T-helper 2 cell treated with Interferon-gamma antibody and Interleukin-4, amounts not matched to agents 5 μg/mL and 100 μg/mL, for 36 hours (primary cell): ENCODE data around the gene SHLD2.
A peak's percentile ranks its signal among the peaks of the same experiment; 100 is the strongest.

ENCODE experiments used
- DNase-seq: peaks from one replicate; pipeline ENCODE4 v3.0.0; 2021; ENCODE audit warnings: low spot score
- H3K27ac Mint-ChIP-seq: one replicate; pipeline ENCODE4 v1.8.0; 2021; ENCODE audit warnings: mild to moderate bottlenecking, mixed read lengths
- H3K27me3 Mint-ChIP-seq: one replicate; pipeline ENCODE4 v1.8.0; 2021; ENCODE audit warnings: low read depth, mixed read lengths
- H3K36me3 Mint-ChIP-seq: one replicate; pipeline ENCODE4 v1.8.0; 2021; ENCODE audit warnings: low read depth, mixed read lengths
- H3K4me1 Mint-ChIP-seq: one replicate; pipeline ENCODE4 v1.8.0; 2021; ENCODE audit warnings: low read depth, mixed read lengths
- H3K4me3 Mint-ChIP-seq: one replicate; pipeline ENCODE4 v1.8.0; 2022; ENCODE audit warnings: mild to moderate bottlenecking, moderate library complexity, mixed read lengths
- H3K9me3 Mint-ChIP-seq: one replicate; pipeline ENCODE4 v1.8.0; 2021; ENCODE audit warnings: mixed read lengths

The SHLD2 gene

GRCh38 chr10:87094373-87095235 is at the start of gene SHLD2, which contains the start of gene GLUD1:
Gene SHLD2, plus strand, starts transcription at chr10:87095206. Its CDS starts 56,149 bp downstream, at chr10:87151355.
Gene GLUD1, minus strand, starts transcription at chr10:87094843. Its CDS starts 74 bp downstream, at chr10:87094769.
- H3K4me3 Mint-ChIP-seq: peak within 1 kb of the TSS; percentile 98
- H3K9me3 Mint-ChIP-seq: no peaks in the 10 kb centered on the region
- peak within 1 kb of the TSS; percentile 97 for H3K27ac Mint-ChIP-seq
- peak; percentile 93 for DNase-seq
- H3K36me3 Mint-ChIP-seq: peaks cover 22% of the 10 kb centered on the region
- peaks cover 42% of the 10 kb centered on the region for H3K4me1 Mint-ChIP-seq
- H3K27me3 Mint-ChIP-seq: no peaks in the 10 kb centered on the region

- no peaks in the 10 kb centered on the region for H3K9me3 Mint-ChIP-seq
- H3K4me1 Mint-ChIP-seq: no peaks in the 10 kb centered on the region
- no peak overlapping the region for H3K4me3 Mint-ChIP-seq
- no peak overlapping the region for H3K27ac Mint-ChIP-seq
- no peak for DNase-seq
- peaks cover 25% of the 10 kb centered on the region for H3K36me3 Mint-ChIP-seq
- H3K27me3 Mint-ChIP-seq: no peaks in the 10 kb centered on the region
Observed at GRCh38 chr10:87045434-87045938, 49.5 kb upstream of the SHLD2 start.

- no peaks in the 10 kb centered on the region for H3K9me3 Mint-ChIP-seq
- no peaks in the 10 kb centered on the region for H3K4me1 Mint-ChIP-seq
- no peak overlapping the region for H3K27ac Mint-ChIP-seq
- DNase-seq: no peak
- peaks cover 31% of the 10 kb centered on the region for H3K36me3 Mint-ChIP-seq
- H3K4me3 Mint-ChIP-seq: no peak overlapping the region
- H3K27me3 Mint-ChIP-seq: no peaks in the 10 kb centered on the region
Observed at GRCh38 chr10:87053111-87053510, 41.9 kb upstream of the SHLD2 start.

- no peak overlapping the region for H3K4me3 Mint-ChIP-seq
- no peak for DNase-seq
- H3K4me1 Mint-ChIP-seq: no peaks in the 10 kb centered on the region
- H3K27ac Mint-ChIP-seq: no peak overlapping the region
- peaks cover 31% of the 10 kb centered on the region for H3K36me3 Mint-ChIP-seq
- H3K27me3 Mint-ChIP-seq: no peaks in the 10 kb centered on the region
- no peaks in the 10 kb centered on the region for H3K9me3 Mint-ChIP-seq
Observed at GRCh38 chr10:87053577-87054181, 41.3 kb upstream of the SHLD2 start.

GRCh38 chr10:87054373-87055295 is 40.4 kb upstream of the SHLD2 start:
- Mint-ChIP-seq H3K27me3 (no peaks in the 10 kb centered on the region), H3K4me1 (no peaks in the 10 kb centered on the region), H3K27ac (no peak overlapping the region), H3K4me3 (no peak overlapping the region), H3K36me3 (peaks cover 36% of the 10 kb centered on the region), H3K9me3 (no peaks in the 10 kb centered on the region)
- DNase-seq: no peak

- H3K27ac Mint-ChIP-seq: no peak overlapping the region
- H3K36me3 Mint-ChIP-seq: peaks cover 46% of the 10 kb centered on the region
- no peak for DNase-seq
Observed at GRCh38 chr10:87058171-87058570, 36.8 kb upstream of the SHLD2 start.

GRCh38 chr10:87059401-87059800 is 35.6 kb upstream of the SHLD2 start:
- Mint-ChIP-seq H3K27ac (no peak overlapping the region), H3K4me3 (no peak overlapping the region), H3K36me3 (peaks cover 54% of the 10 kb centered on the region), H3K4me1 (no peaks in the 10 kb centered on the region), H3K9me3 (no peaks in the 10 kb centered on the region), H3K27me3 (no peaks in the 10 kb centered on the region)
- no peak for DNase-seq

More at GRCh38 chr10:87058171-87058570, 36.8 kb upstream of the SHLD2 start:
- Mint-ChIP-seq H3K4me1 (no peaks in the 10 kb centered on the region), H3K9me3 (no peaks in the 10 kb centered on the region), H3K4me3 (no peak overlapping the region), H3K27me3 (no peaks in the 10 kb centered on the region)

- Mint-ChIP-seq H3K27ac (no peak overlapping the region), H3K4me1 (no peaks in the 10 kb centered on the region), H3K27me3 (no peaks in the 10 kb centered on the region), H3K36me3 (peaks cover 57% of the 10 kb centered on the region), H3K9me3 (no peaks in the 10 kb centered on the region), H3K4me3 (no peak overlapping the region)
- DNase-seq: no peak
Observed at GRCh38 chr10:87060280-87060928, 34.6 kb upstream of the SHLD2 start.

GRCh38 chr10:87064651-87065050 is 30.4 kb upstream of the SHLD2 start:
- Mint-ChIP-seq H3K36me3 (peaks cover 60% of the 10 kb centered on the region), H3K27ac (no peak overlapping the region), H3K4me3 (no peak overlapping the region), H3K9me3 (no peaks in the 10 kb centered on the region), H3K27me3 (no peaks in the 10 kb centered on the region), H3K4me1 (peaks cover 3% of the 10 kb centered on the region)
- DNase-seq: no peak

- H3K4me1 Mint-ChIP-seq: peaks cover 3% of the 10 kb centered on the region
- no peak for DNase-seq
- H3K27me3 Mint-ChIP-seq: no peaks in the 10 kb centered on the region
- no peaks in the 10 kb centered on the region for H3K9me3 Mint-ChIP-seq
- no peak overlapping the region for H3K4me3 Mint-ChIP-seq
- peaks cover 50% of the 10 kb centered on the region for H3K36me3 Mint-ChIP-seq
- peak overlapping the region; percentile 2 for H3K27ac Mint-ChIP-seq
Observed at GRCh38 chr10:87066178-87066577, 28.8 kb upstream of the SHLD2 start.

- peaks cover 56% of the 10 kb centered on the region for H3K36me3 Mint-ChIP-seq
- H3K9me3 Mint-ChIP-seq: no peaks in the 10 kb centered on the region
- H3K4me3 Mint-ChIP-seq: no peak overlapping the region
- H3K4me1 Mint-ChIP-seq: peaks cover 3% of the 10 kb centered on the region
- H3K27me3 Mint-ChIP-seq: no peaks in the 10 kb centered on the region
- no peak for DNase-seq
- H3K27ac Mint-ChIP-seq: no peak overlapping the region
Observed at GRCh38 chr10:87066865-87067264, 28.1 kb upstream of the SHLD2 start.

GRCh38 chr10:87068281-87068680 is 26.7 kb upstream of the SHLD2 start:
- H3K9me3 Mint-ChIP-seq: no peaks in the 10 kb centered on the region
- H3K4me1 Mint-ChIP-seq: peaks cover 3% of the 10 kb centered on the region
- no peak for DNase-seq
- no peaks in the 10 kb centered on the region for H3K27me3 Mint-ChIP-seq
- no peak overlapping the region for H3K4me3 Mint-ChIP-seq
- peaks cover 56% of the 10 kb centered on the region for H3K36me3 Mint-ChIP-seq
- H3K27ac Mint-ChIP-seq: no peak overlapping the region

- DNase-seq: no peak
- Mint-ChIP-seq H3K4me1 (no peaks in the 10 kb centered on the region), H3K27me3 (no peaks in the 10 kb centered on the region), H3K36me3 (peaks cover 29% of the 10 kb centered on the region), H3K4me3 (no peak overlapping the region), H3K9me3 (no peaks in the 10 kb centered on the region), H3K27ac (no peak overlapping the region)
Observed at GRCh38 chr10:87072449-87072848, 22.6 kb upstream of the SHLD2 start.
